Chondrocyte (in vitro differentiated cells): ENCODE results near the gene GRM7. TPM values are rescaled to one million over a fixed set of nuclear protein-coding genes. Genes with fewer than 3 reads are reported as not detected.

Source experiments
- DNase-seq: peaks from one replicate; pipeline ENCODE4 v3.0.0; 2021; ENCODE audit warnings: mixed read lengths, low spot score
- H3K27ac Mint-ChIP-seq: one replicate; pipeline ENCODE4 v1.8.0; 2021; ENCODE audit warnings: mild to moderate bottlenecking, moderate library complexity, mixed read lengths; ENCODE audit not compliant: unreplicated experiment
- H3K27me3 Mint-ChIP-seq: 2 replicates; pipeline ENCODE4 v1.8.0; 2021; ENCODE audit warnings: low read depth, mixed read lengths
- H3K36me3 Mint-ChIP-seq: 2 replicates; pipeline ENCODE4 v1.8.0; 2021; ENCODE audit warnings: low read depth, mixed read lengths
- H3K4me1 Mint-ChIP-seq: 2 replicates; pipeline ENCODE4 v1.8.0; 2021; ENCODE audit warnings: low read depth, mild to moderate bottlenecking, mixed read lengths
- H3K4me3 Mint-ChIP-seq: one replicate; pipeline ENCODE4 v1.8.0; 2021; ENCODE audit warnings: mild to moderate bottlenecking, moderate library complexity, mixed read lengths; ENCODE audit not compliant: unreplicated experiment
- H3K9me3 Mint-ChIP-seq: 2 replicates; pipeline ENCODE4 v1.8.0; 2021; ENCODE audit warnings: low read depth, mixed read lengths
- CTCF ChIP-seq: fragments of 200-600 bp; sonication (generic); IDR thresholded peaks from 2 replicates; pipeline ENCODE4 v1.5.0; 2021; ENCODE audit warnings: antibody characterized with exemption, mild to moderate bottlenecking, moderate library complexity
- total RNA-seq: library from RNA; stranded (reverse); gene quantifications from 3 replicates; pipeline ENCODE4 v1.2.1, GENCODE V29; 2021

Gene GRM7
- total RNA-seq, 1 donor from 2014 or later, result not detected

- Mint-ChIP-seq H3K4me1 (no peaks in the 10 kb centered on the region), H3K4me3 (no peak overlapping the region), H3K27me3 (no peaks in the 10 kb centered on the region), H3K27ac (no peak overlapping the region), H3K9me3 (peaks cover 9% of the 10 kb centered on the region), H3K36me3 (no peaks in the 10 kb centered on the region)
- no peak for TF ChIP-seq CTCF
- DNase-seq, result no peak
These were observed 75.1 kb downstream of the GRM7 start for GRCh38 chr3:6935970-6936369.

GRCh38 chr3:6962801-6963200 is 101.9 kb downstream of the GRM7 start:
- no peak for TF ChIP-seq CTCF
- Mint-ChIP-seq H3K27me3 (no peaks in the 10 kb centered on the region), H3K36me3 (no peaks in the 10 kb centered on the region), H3K27ac (no peak overlapping the region), H3K4me3 (no peak overlapping the region), H3K4me1 (no peaks in the 10 kb centered on the region), H3K9me3 (no peaks in the 10 kb centered on the region)
- DNase-seq, result no peak

GRCh38 chr3:6965881-6966280 is 105.0 kb downstream of the GRM7 start:
- TF ChIP-seq CTCF, result no peak
- DNase-seq, result no peak
- no peak overlapping the region for H3K27ac Mint-ChIP-seq
- H3K27me3 Mint-ChIP-seq, result no peaks in the 10 kb centered on the region
- no peaks in the 10 kb centered on the region for H3K36me3 Mint-ChIP-seq
- H3K4me3 Mint-ChIP-seq, result no peak overlapping the region
- H3K9me3 Mint-ChIP-seq, result peaks cover 3% of the 10 kb centered on the region
- no peaks in the 10 kb centered on the region for H3K4me1 Mint-ChIP-seq

GRCh38 chr3:6971933-6972332 is 111.0 kb downstream of the GRM7 start:
- TF ChIP-seq CTCF, result no peak
- H3K4me3 Mint-ChIP-seq, result no peak overlapping the region
- no peaks in the 10 kb centered on the region for H3K4me1 Mint-ChIP-seq

GRCh38 chr3:6985848-6986247 is 124.9 kb downstream of the GRM7 start:
- Mint-ChIP-seq H3K9me3 (peaks cover 3% of the 10 kb centered on the region), H3K36me3 (no peaks in the 10 kb centered on the region), H3K27me3 (no peaks in the 10 kb centered on the region), H3K4me3 (no peak overlapping the region), H3K27ac (no peak overlapping the region), H3K4me1 (no peaks in the 10 kb centered on the region)
- DNase-seq, result no peak
- no peak for TF ChIP-seq CTCF

More at GRCh38 chr3:6971933-6972332, 111.0 kb downstream of the GRM7 start:
- Mint-ChIP-seq H3K36me3 (no peaks in the 10 kb centered on the region), H3K9me3 (peaks cover 3% of the 10 kb centered on the region), H3K27ac (no peak overlapping the region), H3K27me3 (no peaks in the 10 kb centered on the region)
- DNase-seq, result no peak
